GM23338 (cell line): ENCODE measurements around the gene ELAVL3.

Source experiments
- CREB1 ChIP-seq: fragments of 250-450 bp; sonication (Bioruptor Pico); IDR thresholded peaks from 2 replicates; pipeline ENCODE4 v1.5.0; 2020; ENCODE audit warnings: low read depth, mild to moderate bottlenecking, moderate library complexity
- EZH2 ChIP-seq: fragments of 200-600 bp; sonication (generic); IDR thresholded peaks from one replicate; pipeline ENCODE4 v1.8.0; 2017; ENCODE audit warnings: antibody characterized with exemption, mild to moderate bottlenecking, low read depth; ENCODE audit not compliant: unreplicated experiment
- EZH2phosphoT487 ChIP-seq: fragments of 200-600 bp; sonication (generic); IDR thresholded peaks from one replicate; pipeline ENCODE4 v1.8.1; 2018; ENCODE audit warnings: antibody characterized with exemption; ENCODE audit not compliant: unreplicated experiment
- JUNB ChIP-seq: IDR thresholded peaks from one replicate; pipeline ENCODE4 v1.6.1; 2016; ENCODE audit warnings: antibody characterized with exemption; ENCODE audit not compliant: unreplicated experiment
- POLR2AphosphoS5 ChIP-seq: IDR thresholded peaks from 2 replicates; pipeline ENCODE4 v1.6.1; 2016; ENCODE audit warnings: antibody characterized with exemption, low read depth
- ZNF114 ChIP-seq: fragments of 250-450 bp; sonication (Bioruptor Pico); IDR thresholded peaks from 2 replicates; pipeline ENCODE4 v1.5.0; 2020; ENCODE audit warnings: mild to moderate bottlenecking, moderate library complexity
- ZNF331 ChIP-seq: fragments of 250-450 bp; sonication (Bioruptor Pico); IDR thresholded peaks from 2 replicates; pipeline ENCODE4 v1.5.0; 2020; ENCODE audit warnings: low read depth, mild to moderate bottlenecking, moderate library complexity
- TF ChIP-seq, protein P1 (sequence below), 2 experiments: fragments of 200-600 bp in 1 of 2; sonication (generic) in 1 of 2; conservative IDR thresholded peaks; 2 replicates each; pipeline versions ENCODE4 v1.5.1 to v1.6.1; 2016 to 2017; ENCODE audit warnings: antibody characterized with exemption in 2 of 2, low read depth in 2 of 2, mild to moderate bottlenecking in 2 of 2, moderate library complexity in 1 of 2
- TF ChIP-seq, protein P2 (sequence below): IDR thresholded peaks from one replicate; pipeline ENCODE4 v1.6.1; 2018; ENCODE audit warnings: antibody characterized with exemption; ENCODE audit not compliant: unreplicated experiment
- TF ChIP-seq, protein P3 (sequence below): fragments of 250-450 bp; sonication (Bioruptor Pico); IDR thresholded peaks from 2 replicates; pipeline ENCODE4 v1.5.0; 2020; ENCODE audit warnings: mild to moderate bottlenecking, moderate library complexity
- TF ChIP-seq, protein P4 (sequence below): IDR thresholded peaks from 2 replicates; pipeline ENCODE4 v1.6.1; 2016; ENCODE audit warnings: antibody characterized with exemption

DNA sequence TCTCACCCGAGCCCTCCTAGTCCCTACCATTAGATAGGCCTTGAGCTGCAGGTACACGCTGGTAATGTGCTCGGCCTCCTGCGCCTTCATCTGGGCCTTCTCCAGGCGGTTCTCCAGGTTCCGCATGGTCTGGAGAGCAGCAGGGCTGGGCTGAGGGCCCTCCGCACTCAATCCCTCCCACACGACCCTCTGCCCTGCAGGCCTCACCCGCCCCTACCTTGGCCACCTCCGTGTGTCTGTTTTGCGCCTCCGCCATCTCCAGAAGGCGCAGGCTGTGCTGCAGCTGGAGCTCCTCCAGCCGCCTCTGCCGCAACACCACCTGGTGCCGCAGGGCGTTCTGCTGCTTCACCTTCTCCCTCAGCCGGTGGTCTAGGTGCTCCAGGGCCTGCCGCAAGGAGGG is 54.2 kb downstream of the ELAVL3 start:
- TF ChIP-seq, protein P1, sequence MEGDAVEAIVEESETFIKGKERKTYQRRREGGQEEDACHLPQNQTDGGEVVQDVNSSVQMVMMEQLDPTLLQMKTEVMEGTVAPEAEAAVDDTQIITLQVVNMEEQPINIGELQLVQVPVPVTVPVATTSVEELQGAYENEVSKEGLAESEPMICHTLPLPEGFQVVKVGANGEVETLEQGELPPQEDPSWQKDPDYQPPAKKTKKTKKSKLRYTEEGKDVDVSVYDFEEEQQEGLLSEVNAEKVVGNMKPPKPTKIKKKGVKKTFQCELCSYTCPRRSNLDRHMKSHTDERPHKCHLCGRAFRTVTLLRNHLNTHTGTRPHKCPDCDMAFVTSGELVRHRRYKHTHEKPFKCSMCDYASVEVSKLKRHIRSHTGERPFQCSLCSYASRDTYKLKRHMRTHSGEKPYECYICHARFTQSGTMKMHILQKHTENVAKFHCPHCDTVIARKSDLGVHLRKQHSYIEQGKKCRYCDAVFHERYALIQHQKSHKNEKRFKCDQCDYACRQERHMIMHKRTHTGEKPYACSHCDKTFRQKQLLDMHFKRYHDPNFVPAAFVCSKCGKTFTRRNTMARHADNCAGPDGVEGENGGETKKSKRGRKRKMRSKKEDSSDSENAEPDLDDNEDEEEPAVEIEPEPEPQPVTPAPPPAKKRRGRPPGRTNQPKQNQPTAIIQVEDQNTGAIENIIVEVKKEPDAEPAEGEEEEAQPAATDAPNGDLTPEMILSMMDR (conservative IDR thresholded peaks at IDR 0.05; ENCODE audit: low read depth in 2 of 2): no peak
- TF ChIP-seq EZH2 (no peak), ZNF114 (CRISPR knock-in tag) (no peak), EZH2phosphoT487 (no peak), CREB1 (no peak), POLR2AphosphoS5 (no peak), JUNB (no peak), ZNF331 (CRISPR knock-in tag) (no peak)
- TF ChIP-seq, protein P2, sequence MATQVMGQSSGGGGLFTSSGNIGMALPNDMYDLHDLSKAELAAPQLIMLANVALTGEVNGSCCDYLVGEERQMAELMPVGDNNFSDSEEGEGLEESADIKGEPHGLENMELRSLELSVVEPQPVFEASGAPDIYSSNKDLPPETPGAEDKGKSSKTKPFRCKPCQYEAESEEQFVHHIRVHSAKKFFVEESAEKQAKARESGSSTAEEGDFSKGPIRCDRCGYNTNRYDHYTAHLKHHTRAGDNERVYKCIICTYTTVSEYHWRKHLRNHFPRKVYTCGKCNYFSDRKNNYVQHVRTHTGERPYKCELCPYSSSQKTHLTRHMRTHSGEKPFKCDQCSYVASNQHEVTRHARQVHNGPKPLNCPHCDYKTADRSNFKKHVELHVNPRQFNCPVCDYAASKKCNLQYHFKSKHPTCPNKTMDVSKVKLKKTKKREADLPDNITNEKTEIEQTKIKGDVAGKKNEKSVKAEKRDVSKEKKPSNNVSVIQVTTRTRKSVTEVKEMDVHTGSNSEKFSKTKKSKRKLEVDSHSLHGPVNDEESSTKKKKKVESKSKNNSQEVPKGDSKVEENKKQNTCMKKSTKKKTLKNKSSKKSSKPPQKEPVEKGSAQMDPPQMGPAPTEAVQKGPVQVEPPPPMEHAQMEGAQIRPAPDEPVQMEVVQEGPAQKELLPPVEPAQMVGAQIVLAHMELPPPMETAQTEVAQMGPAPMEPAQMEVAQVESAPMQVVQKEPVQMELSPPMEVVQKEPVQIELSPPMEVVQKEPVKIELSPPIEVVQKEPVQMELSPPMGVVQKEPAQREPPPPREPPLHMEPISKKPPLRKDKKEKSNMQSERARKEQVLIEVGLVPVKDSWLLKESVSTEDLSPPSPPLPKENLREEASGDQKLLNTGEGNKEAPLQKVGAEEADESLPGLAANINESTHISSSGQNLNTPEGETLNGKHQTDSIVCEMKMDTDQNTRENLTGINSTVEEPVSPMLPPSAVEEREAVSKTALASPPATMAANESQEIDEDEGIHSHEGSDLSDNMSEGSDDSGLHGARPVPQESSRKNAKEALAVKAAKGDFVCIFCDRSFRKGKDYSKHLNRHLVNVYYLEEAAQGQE: no peak
- TF ChIP-seq, protein P3, sequence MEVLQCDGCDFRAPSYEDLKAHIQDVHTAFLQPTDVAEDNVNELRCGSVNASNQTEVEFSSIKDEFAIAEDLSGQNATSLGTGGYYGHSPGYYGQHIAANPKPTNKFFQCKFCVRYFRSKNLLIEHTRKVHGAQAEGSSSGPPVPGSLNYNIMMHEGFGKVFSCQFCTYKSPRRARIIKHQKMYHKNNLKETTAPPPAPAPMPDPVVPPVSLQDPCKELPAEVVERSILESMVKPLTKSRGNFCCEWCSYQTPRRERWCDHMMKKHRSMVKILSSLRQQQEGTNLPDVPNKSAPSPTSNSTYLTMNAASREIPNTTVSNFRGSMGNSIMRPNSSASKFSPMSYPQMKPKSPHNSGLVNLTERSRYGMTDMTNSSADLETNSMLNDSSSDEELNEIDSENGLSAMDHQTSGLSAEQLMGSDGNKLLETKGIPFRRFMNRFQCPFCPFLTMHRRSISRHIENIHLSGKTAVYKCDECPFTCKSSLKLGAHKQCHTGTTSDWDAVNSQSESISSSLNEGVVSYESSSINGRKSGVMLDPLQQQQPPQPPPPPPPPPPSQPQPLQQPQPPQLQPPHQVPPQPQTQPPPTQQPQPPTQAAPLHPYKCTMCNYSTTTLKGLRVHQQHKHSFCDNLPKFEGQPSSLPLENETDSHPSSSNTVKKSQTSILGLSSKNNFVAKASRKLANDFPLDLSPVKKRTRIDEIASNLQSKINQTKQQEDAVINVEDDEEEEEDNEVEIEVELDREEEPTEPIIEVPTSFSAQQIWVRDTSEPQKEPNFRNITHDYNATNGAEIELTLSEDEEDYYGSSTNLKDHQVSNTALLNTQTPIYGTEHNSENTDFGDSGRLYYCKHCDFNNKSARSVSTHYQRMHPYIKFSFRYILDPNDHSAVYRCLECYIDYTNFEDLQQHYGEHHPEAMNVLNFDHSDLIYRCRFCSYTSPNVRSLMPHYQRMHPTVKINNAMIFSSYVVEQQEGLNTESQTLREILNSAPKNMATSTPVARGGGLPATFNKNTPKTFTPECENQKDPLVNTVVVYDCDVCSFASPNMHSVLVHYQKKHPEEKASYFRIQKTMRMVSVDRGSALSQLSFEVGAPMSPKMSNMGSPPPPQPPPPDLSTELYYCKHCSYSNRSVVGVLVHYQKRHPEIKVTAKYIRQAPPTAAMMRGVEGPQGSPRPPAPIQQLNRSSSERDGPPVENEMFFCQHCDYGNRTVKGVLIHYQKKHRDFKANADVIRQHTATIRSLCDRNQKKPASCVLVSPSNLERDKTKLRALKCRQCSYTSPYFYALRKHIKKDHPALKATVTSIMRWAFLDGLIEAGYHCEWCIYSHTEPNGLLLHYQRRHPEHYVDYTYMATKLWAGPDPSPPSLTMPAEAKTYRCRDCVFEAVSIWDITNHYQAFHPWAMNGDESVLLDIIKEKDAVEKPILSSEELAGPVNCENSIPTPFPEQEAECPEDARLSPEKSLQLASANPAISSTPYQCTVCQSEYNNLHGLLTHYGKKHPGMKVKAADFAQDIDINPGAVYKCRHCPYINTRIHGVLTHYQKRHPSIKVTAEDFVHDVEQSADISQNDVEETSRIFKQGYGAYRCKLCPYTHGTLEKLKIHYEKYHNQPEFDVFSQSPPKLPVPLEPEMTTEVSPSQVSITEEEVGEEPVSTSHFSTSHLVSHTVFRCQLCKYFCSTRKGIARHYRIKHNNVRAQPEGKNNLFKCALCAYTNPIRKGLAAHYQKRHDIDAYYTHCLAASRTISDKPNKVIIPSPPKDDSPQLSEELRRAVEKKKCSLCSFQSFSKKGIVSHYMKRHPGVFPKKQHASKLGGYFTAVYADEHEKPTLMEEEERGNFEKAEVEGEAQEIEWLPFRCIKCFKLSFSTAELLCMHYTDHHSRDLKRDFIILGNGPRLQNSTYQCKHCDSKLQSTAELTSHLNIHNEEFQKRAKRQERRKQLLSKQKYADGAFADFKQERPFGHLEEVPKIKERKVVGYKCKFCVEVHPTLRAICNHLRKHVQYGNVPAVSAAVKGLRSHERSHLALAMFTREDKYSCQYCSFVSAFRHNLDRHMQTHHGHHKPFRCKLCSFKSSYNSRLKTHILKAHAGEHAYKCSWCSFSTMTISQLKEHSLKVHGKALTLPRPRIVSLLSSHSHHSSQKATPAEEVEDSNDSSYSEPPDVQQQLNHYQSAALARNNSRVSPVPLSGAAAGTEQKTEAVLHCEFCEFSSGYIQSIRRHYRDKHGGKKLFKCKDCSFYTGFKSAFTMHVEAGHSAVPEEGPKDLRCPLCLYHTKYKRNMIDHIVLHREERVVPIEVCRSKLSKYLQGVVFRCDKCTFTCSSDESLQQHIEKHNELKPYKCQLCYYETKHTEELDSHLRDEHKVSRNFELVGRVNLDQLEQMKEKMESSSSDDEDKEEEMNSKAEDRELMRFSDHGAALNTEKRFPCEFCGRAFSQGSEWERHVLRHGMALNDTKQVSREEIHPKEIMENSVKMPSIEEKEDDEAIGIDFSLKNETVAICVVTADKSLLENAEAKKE (CRISPR knock-in tag): no peak
- TF ChIP-seq, protein P4, sequence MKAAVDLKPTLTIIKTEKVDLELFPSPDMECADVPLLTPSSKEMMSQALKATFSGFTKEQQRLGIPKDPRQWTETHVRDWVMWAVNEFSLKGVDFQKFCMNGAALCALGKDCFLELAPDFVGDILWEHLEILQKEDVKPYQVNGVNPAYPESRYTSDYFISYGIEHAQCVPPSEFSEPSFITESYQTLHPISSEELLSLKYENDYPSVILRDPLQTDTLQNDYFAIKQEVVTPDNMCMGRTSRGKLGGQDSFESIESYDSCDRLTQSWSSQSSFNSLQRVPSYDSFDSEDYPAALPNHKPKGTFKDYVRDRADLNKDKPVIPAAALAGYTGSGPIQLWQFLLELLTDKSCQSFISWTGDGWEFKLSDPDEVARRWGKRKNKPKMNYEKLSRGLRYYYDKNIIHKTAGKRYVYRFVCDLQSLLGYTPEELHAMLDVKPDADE: no peak
